Measurements from ENCODE around the gene MKRN2.

- TF ChIP-seq ATF7 (IDR thresholded peaks at IDR 0.05): no peak
- TF ChIP-seq PML (IDR thresholded peaks at IDR 0.05; ENCODE audit: low read length): no peak
- TF ChIP-seq LCOR (CRISPR knock-in tag; IDR thresholded peaks at IDR 0.05): no peak
- no peak for TF ChIP-seq HNRNPK (IDR thresholded peaks at IDR 0.05; ENCODE audit: low read depth, low read length, poor library complexity, severe bottlenecking)
- TF ChIP-seq TCF3 (CRISPR knock-in tag; IDR thresholded peaks at IDR 0.05): no peak
- no peak for TF ChIP-seq ZNF124 (CRISPR knock-in tag; IDR thresholded peaks at IDR 0.05)
- no peak for TF ChIP-seq ELF1 (tag; IDR thresholded peaks at IDR 0.05)
- no peak for TF ChIP-seq ZFX (CRISPR knock-in tag; IDR thresholded peaks at IDR 0.05)
These were observed 67.2 kb downstream of the MKRN2 start for GRCh38 chr3:12624056-12624455.
